Mesenteric fat pad (tissue), 1 donor: ENCODE measurements around the gene ZC3H18. TPM values are rescaled to one million over a fixed set of nuclear protein-coding genes. Genes with fewer than 3 reads are reported as not detected.
"Not testable (repeated sequence)": the region's sequence is repeated elsewhere in the genome, so short reads cannot be mapped to it uniquely, and the experiment has no call there.

Source experiments
- DNase-seq: peaks from one replicate; pipeline ENCODE4 v3.0.0-alpha.2; 2020; ENCODE audit warnings: low spot score
- total RNA-seq: library from RNA; stranded (reverse); fragmentation: NEBNext Ultra II Directional; extraction: Animal tissue kit (Norgen Biotek cat#: 25700); gene quantifications from one replicate; pipeline ENCODE4 v1.2.1, GENCODE V29; 2021
- donor health status: DM: yes; HTN: yes; CAD: no.

Gene ZC3H18
- total RNA-seq, 1 donor from 2014 or later: 39.2 TPM

GRCh38 chr16:88651989-88652761 is 82.0 kb downstream of the ZC3H18 start:
- no peak for DNase-seq

GRCh38 chr16:88652762-88653063 is 82.5 kb downstream of the ZC3H18 start:
- no peak for DNase-seq

- DNase-seq: no peak
These were observed 82.9 kb downstream of the ZC3H18 start for GRCh38 chr16:88653101-88653500.

GRCh38 chr16:88653596-88654362 is 83.6 kb downstream of the ZC3H18 start:
- no peak for DNase-seq

- DNase-seq: no peak
These were observed 84.3 kb downstream of the ZC3H18 start for GRCh38 chr16:88654363-88655052.

- DNase-seq: no peak
These were observed 85.0 kb downstream of the ZC3H18 start for GRCh38 chr16:88655053-88655732.

GRCh38 chr16:88655733-88656281 is 85.6 kb downstream of the ZC3H18 start:
- DNase-seq: no peak

GRCh38 chr16:88656291-88656980 is 86.2 kb downstream of the ZC3H18 start:
- DNase-seq: no peak

GRCh38 chr16:88657371-88657770 is 87.2 kb downstream of the ZC3H18 start:
- no peak for DNase-seq

GRCh38 chr16:88658714-88659113 is 88.5 kb downstream of the ZC3H18 start:
- DNase-seq: no peak

- DNase-seq: no peak
These were observed 89.0 kb downstream of the ZC3H18 start for GRCh38 chr16:88659160-88659559.

GRCh38 chr16:88661468-88661867 is 91.3 kb downstream of the ZC3H18 start:
- no peak for DNase-seq

GRCh38 chr16:88662222-88662842 is 92.1 kb downstream of the ZC3H18 start:
- DNase-seq: no peak

- DNase-seq: peak; percentile 99
These were observed 92.8 kb downstream of the ZC3H18 start, which contains the start of gene MVD for GRCh38 chr16:88662843-88663606. Gene MVD, minus strand, starts transcription at chr16:88663091. Its CDS starts 11 bp downstream, at chr16:88663080.

- DNase-seq: no peak
These were observed 94.9 kb downstream of the ZC3H18 start for GRCh38 chr16:88665148-88665547.

GRCh38 chr16:88665570-88665969 is 95.4 kb downstream of the ZC3H18 start:
- DNase-seq: no peak

GRCh38 chr16:88667461-88667860 is 97.3 kb downstream of the ZC3H18 start:
- no peak for DNase-seq

GRCh38 chr16:88669493-88669892 is 99.3 kb downstream of the ZC3H18 start:
- not testable (repeated sequence) for DNase-seq

- DNase-seq: no peak
These were observed 99.8 kb downstream of the ZC3H18 start for GRCh38 chr16:88669980-88670379.
